WERI-Rb-1 (cell line): ENCODE results near the gene EFCAB6.

Source experiments
- DNase-seq: peaks from one replicate; pipeline ENCODE4 v3.0.0-alpha.2; 2020
- H3K27ac ChIP-seq: fragments of 250-450 bp; sonication (Bioruptor Pico); 2 replicates; pipeline ENCODE4 v1.5.1; 2020; ENCODE audit warnings: mild to moderate bottlenecking, moderate library complexity
- H3K27me3 ChIP-seq: fragments of 250-450 bp; sonication (Bioruptor Pico); 2 replicates; pipeline ENCODE4 v1.5.1; 2021; ENCODE audit warnings: mild to moderate bottlenecking, low read depth, moderate library complexity; ENCODE audit not compliant: insufficient read depth, severe bottlenecking
- H3K36me3 ChIP-seq: fragments of 250-450 bp; sonication (Bioruptor Pico); 2 replicates; pipeline ENCODE4 v1.5.1; 2020; ENCODE audit warnings: mild to moderate bottlenecking, moderate library complexity
- H3K4me3 ChIP-seq: 2 replicates; pipeline ENCODE4 v1.5.1; 2011; ENCODE audit warnings: low read depth, mild to moderate bottlenecking, control low read depth, low read length
- H3K9me3 ChIP-seq: fragments of 250-450 bp; sonication (Bioruptor Pico); 2 replicates; pipeline ENCODE4 v1.5.1; 2021; ENCODE audit warnings: mild to moderate bottlenecking, moderate library complexity; ENCODE audit not compliant: severe bottlenecking
- TF ChIP-seq, protein P1 (sequence below): IDR thresholded peaks from 2 replicates; pipeline ENCODE4 v1.5.1; 2011; ENCODE audit warnings: low read depth, mild to moderate bottlenecking, control low read depth, inconsistent platforms, low read length

The EFCAB6 gene

GRCh38 chr22:43737150-43737828, 74.8 kb downstream of the EFCAB6 start:
- Histone ChIP-seq H3K4me3 (no peak overlapping the region), H3K27ac (no peak overlapping the region), H3K9me3 (no peaks in the 10 kb centered on the region), H3K36me3 (no peaks in the 10 kb centered on the region), H3K27me3 (no peaks in the 10 kb centered on the region)
- TF ChIP-seq, protein P1, sequence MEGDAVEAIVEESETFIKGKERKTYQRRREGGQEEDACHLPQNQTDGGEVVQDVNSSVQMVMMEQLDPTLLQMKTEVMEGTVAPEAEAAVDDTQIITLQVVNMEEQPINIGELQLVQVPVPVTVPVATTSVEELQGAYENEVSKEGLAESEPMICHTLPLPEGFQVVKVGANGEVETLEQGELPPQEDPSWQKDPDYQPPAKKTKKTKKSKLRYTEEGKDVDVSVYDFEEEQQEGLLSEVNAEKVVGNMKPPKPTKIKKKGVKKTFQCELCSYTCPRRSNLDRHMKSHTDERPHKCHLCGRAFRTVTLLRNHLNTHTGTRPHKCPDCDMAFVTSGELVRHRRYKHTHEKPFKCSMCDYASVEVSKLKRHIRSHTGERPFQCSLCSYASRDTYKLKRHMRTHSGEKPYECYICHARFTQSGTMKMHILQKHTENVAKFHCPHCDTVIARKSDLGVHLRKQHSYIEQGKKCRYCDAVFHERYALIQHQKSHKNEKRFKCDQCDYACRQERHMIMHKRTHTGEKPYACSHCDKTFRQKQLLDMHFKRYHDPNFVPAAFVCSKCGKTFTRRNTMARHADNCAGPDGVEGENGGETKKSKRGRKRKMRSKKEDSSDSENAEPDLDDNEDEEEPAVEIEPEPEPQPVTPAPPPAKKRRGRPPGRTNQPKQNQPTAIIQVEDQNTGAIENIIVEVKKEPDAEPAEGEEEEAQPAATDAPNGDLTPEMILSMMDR, result no peak
- DNase-seq, result no peak

GRCh38 chr22:43736651-43737050, 75.5 kb downstream of the EFCAB6 start:
- TF ChIP-seq, protein P1, result no peak
- no peak for DNase-seq
- Histone ChIP-seq H3K4me3 (no peak overlapping the region), H3K27ac (no peak overlapping the region), H3K9me3 (no peaks in the 10 kb centered on the region), H3K36me3 (no peaks in the 10 kb centered on the region), H3K27me3 (no peaks in the 10 kb centered on the region)

- TF ChIP-seq, protein P1, result no peak
- no peaks in the 10 kb centered on the region for H3K36me3 ChIP-seq
- no peak overlapping the region for H3K4me3 ChIP-seq
- H3K27me3 ChIP-seq, result no peaks in the 10 kb centered on the region
- no peaks in the 10 kb centered on the region for H3K9me3 ChIP-seq
- no peak for DNase-seq
- H3K27ac ChIP-seq, result no peak overlapping the region
These were observed 77.5 kb downstream of the EFCAB6 start for GRCh38 chr22:43734370-43735150.

DNA sequence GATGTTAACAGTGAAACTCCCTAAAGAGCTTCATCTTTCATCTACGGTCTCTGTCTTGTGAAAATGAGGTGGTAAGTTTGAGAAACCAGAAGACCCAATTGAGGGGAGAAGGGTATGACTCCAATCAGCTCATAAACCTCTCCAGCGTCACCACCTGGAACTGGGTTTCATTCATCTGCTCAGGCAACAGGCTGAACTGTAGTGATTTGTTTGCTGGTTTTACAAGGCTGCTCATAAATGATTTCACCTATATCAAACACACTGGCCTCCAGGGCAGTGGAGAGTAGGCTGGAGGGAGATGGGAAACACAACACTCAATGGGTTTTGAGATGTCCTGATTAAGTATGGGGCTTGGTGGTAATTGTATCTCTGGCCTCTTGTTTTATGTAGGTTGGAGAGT, 79.0 kb downstream of the EFCAB6 start:
- H3K27me3 ChIP-seq, result no peaks in the 10 kb centered on the region
- no peaks in the 10 kb centered on the region for H3K36me3 ChIP-seq
- no peak overlapping the region for H3K4me3 ChIP-seq
- DNase-seq, result no peak
- H3K9me3 ChIP-seq, result no peaks in the 10 kb centered on the region
- TF ChIP-seq, protein P1, result no peak
- no peak overlapping the region for H3K27ac ChIP-seq

DNA sequence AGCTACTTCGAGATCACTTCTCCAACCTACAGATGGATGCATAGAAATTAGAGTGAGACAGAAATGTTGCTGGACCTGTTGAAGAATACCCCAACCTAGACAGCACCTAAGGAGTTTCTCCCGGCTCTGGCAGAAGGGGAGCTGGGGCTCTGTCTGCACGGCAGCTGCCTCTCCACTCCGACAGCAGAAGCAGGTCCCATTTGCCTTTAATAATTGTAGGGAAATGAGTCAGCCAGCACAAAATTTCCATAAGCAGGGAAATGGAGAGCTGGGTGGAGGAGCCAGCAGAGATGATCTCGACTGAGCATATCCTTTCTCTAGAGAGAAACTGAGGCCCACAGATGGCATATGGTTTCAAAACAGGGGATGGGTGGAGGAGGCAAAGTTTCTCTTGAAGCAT, 80.1 kb downstream of the EFCAB6 start:
- Histone ChIP-seq H3K36me3 (no peaks in the 10 kb centered on the region), H3K9me3 (no peaks in the 10 kb centered on the region), H3K27ac (no peak overlapping the region), H3K27me3 (no peaks in the 10 kb centered on the region), H3K4me3 (no peak overlapping the region)
- no peak for DNase-seq
- TF ChIP-seq, protein P1, result no peak
